Activated naive CD8-positive, alpha-beta T cell treated with anti-CD3 and anti-CD28 coated beads, Interleukin-2, amount 10 ng/mL, durations not matched to agents 7 days and 5 days (primary cell): ENCODE measurements around the gene BFSP2. TPM values are rescaled to one million over a fixed set of nuclear protein-coding genes. Genes with fewer than 3 reads are reported as not detected.

Source experiments
- ATAC-seq: fragments of 150-1000 bp; cut with Tn5 transposase; one replicate; pipeline ENCODE4 v1.10.0; 2021; ENCODE audit warnings: low read depth, moderate library complexity
- POLR2A ChIA-PET: fragments of 350-600 bp; sonication (Branson Sonifier 250); formaldehyde crosslinking; loops from one replicate; lab custom pipeline; 2021; ENCODE audit warnings: antibody characterized with exemption; lab: Charles Lee
- DNase-seq: peaks from one replicate; pipeline ENCODE4 v3.0.0; 2021
- H3K27ac Mint-ChIP-seq: one replicate; pipeline ENCODE4 v1.8.0; 2022; ENCODE audit warnings: mild to moderate bottlenecking, mixed read lengths
- H3K27me3 Mint-ChIP-seq: one replicate; pipeline ENCODE4 v1.8.0; 2022; ENCODE audit warnings: mild to moderate bottlenecking, moderate library complexity, mixed read lengths
- H3K36me3 Mint-ChIP-seq: one replicate; pipeline ENCODE4 v1.8.0; 2021; ENCODE audit warnings: mild to moderate bottlenecking, mixed read lengths
- H3K4me1 Mint-ChIP-seq: one replicate; pipeline ENCODE4 v1.8.0; 2021; ENCODE audit warnings: mixed read lengths
- H3K4me3 Mint-ChIP-seq: one replicate; pipeline ENCODE4 v1.8.0; 2022; ENCODE audit warnings: mild to moderate bottlenecking, moderate library complexity, mixed read lengths
- H3K9me3 Mint-ChIP-seq: one replicate; pipeline ENCODE4 v1.8.0; 2021; ENCODE audit warnings: mixed read lengths
- total RNA-seq, 2 experiments: library from RNA; stranded (reverse); gene quantifications; one replicate each; pipeline ENCODE4 v1.2.3, GENCODE V29; 2021

Gene BFSP2
- total RNA-seq, 2 experiments from 2014 or later: not detected

DNA sequence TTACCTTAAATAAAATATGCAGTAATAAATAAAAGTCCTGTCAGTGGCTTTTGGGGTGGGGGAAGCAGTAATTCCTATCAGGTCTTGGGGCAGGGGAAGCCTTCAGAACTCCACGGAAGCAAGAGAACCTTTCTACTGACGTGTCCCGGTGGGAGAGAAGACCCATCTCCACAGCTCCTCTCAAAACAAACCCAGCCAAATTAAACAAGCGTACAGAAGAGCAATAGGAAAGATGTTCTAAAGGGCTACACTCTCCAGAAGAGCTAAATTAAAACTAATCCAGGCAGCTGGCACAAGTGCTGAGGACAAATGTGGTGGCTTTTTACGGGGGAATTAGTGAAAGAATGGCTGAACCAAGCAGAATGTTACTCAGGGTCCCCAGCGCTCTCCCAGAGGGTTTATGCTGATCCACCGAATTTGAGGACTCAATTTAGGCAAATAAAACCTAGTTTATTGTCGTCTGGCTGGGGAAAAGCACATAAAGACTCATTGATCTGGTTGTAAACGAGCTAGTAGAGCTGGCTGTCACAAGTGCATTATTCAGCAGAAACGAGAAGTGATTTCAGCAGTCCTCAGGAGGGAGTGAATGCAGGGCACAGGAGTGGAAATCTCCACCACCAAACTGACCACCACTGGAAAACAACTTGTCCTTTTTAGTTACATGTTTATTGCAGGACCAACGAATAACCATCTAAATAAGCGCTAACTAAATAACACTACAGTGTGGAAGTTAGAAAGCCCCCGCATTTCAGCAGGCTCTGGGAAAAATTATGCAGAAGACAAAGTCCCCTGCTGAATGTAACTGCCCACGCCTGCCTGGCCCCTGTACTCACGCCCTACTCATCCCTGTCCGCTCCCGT, 13.5 kb downstream of the BFSP2 start:
- DNase-seq (no peak), ATAC-seq (peak; percentile 45)
- Mint-ChIP-seq H3K27me3 (peaks cover 2% of the 10 kb centered on the region), H3K9me3 (peaks cover 2% of the 10 kb centered on the region), H3K27ac (peak overlapping the region; percentile 8), H3K4me1 (peaks cover 4% of the 10 kb centered on the region), H3K4me3 (no peak overlapping the region), H3K36me3 (no peaks in the 10 kb centered on the region)
- POLR2A ChIA-PET: no interaction called here

DNA sequence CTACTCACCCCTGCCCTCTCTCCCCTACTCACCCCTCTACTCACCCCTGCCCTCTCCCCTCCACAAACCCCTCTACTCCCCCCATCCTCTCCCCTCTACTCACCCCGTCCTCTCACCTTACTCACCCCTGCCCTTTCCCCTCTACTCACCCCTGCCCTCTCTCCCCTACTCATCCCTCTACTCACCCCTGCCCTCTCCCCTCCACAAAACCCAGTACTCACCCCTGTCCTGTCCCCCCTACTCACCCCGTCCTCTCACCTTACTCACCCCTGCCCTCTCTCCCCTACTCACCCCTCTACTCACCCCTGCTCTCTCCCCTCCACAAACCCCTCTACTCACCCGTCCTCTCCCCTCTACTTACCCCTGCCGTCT, 14.2 kb downstream of the BFSP2 start:
- no peak overlapping the region for H3K4me3 Mint-ChIP-seq
- no peak for ATAC-seq
- POLR2A ChIA-PET: no interaction called here
- no peak for DNase-seq
- no peaks in the 10 kb centered on the region for H3K36me3 Mint-ChIP-seq
- H3K4me1 Mint-ChIP-seq: peaks cover 4% of the 10 kb centered on the region
- H3K9me3 Mint-ChIP-seq: peaks cover 2% of the 10 kb centered on the region
- no peak overlapping the region for H3K27ac Mint-ChIP-seq
- H3K27me3 Mint-ChIP-seq: peaks cover 2% of the 10 kb centered on the region

DNA sequence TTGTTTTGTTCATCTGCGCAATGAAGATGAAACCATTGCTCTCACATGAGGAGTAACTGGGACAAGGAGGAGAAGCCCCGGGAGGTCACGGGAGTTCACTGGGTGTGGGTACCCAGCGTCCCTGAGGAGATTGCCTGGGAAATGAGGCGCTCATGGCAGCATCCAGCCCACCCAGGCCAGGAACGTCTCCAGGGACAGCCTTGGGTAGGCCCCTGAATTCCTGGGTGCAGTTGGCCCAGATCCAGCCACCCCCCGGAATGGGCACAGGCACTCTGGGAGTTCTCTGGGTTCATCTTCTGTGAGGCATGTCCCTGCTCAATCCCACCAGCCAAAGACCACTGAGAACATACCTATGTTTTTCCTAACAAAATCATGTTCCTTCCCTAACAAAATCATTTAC, 18.5 kb downstream of the BFSP2 start:
- H3K27me3 Mint-ChIP-seq: peaks cover 2% of the 10 kb centered on the region
- no peak overlapping the region for H3K4me3 Mint-ChIP-seq
- H3K27ac Mint-ChIP-seq: no peak overlapping the region
- peaks cover 2% of the 10 kb centered on the region for H3K9me3 Mint-ChIP-seq
- H3K36me3 Mint-ChIP-seq: no peaks in the 10 kb centered on the region
- ATAC-seq (no peak), DNase-seq (no peak)
- H3K4me1 Mint-ChIP-seq: peaks cover 1% of the 10 kb centered on the region
- POLR2A ChIA-PET: no interaction called here

DNA sequence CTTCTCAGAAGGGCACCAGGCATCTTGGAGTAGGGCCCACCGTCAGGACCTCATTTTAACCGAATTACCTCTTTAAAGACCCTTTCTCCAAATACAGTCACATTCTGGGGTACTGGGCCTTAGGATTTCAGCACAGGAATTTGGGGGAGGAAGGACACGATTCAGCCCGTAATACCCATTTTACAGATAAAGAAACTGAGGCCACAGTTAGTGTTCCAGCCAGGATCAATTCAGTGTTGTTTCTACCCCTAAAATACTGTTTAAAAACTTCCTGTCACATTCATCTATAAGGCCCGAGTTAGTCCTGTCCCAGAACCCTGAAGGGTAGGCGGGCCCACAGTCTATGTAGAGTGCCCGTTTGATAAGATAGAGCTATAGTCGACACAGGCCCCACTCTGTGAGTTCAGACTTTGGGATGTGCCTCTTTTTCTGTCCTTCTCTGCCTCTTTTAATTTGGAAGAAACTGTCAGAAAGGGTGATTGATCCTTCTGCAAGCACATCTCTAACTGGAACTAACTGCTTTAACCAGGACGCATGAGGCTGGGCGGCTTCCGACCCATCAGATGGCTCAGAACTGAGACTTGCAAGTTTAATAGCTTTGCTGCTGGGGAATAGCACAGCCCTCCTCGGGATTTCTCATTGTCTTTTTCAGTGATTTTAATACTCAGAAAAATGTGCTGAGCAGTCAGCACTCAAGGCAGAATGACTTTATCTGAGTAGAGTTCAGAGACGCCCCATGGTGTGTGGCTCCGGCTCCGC, 19.5 kb downstream of the BFSP2 start:
- POLR2A ChIA-PET: no interaction called here
- H3K4me3 Mint-ChIP-seq: no peak overlapping the region
- H3K27ac Mint-ChIP-seq: no peak overlapping the region
- peaks cover 2% of the 10 kb centered on the region for H3K9me3 Mint-ChIP-seq
- peaks cover 4% of the 10 kb centered on the region for H3K4me1 Mint-ChIP-seq
- DNase-seq: no peak
- no peaks in the 10 kb centered on the region for H3K36me3 Mint-ChIP-seq
- peaks cover 2% of the 10 kb centered on the region for H3K27me3 Mint-ChIP-seq
- ATAC-seq: no peak

DNA sequence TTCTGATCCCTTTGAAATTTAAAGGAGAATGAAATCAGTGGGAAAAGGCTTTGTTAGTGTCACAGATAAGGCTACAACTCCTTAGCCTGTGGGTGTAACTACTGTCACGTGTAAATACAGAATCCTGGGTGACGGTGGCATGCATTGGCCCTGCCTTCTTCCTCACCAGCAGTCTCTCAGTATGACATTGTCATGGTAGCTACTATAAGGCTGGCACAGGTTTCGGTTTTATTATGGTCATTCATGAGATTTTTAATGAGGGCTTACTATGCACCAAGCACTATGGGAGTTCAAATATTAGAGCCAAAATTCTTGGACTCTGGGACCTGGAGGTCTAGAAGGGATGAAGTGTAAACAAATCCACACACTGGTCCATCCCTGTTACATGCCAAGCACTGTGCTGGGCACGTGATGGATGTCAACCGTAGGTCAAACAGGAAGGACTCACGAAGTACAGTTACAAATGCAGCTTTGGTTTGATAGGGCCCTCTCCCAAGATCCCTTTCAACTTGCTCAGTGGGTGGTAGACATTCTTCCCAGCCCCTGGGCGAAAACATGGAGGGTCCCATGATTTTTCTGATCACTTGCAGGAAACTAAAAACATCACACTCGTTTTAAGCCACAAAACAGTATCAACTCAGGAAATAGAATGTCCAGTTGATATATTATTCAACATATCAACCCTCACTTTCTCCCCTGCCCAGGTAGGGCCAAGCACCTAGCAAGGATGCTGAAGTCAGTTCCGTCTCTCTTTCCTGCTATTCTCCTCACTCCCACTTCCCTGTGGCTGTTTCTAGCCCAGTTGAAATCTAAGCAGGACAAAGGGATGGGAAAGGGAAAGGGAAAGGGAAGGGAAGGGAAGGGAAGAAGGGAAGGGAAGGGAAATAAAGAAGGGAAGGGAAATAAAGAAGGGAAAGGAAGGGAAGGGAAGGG, 25.3 kb downstream of the BFSP2 start:
- ATAC-seq (no peak), DNase-seq (no peak)
- POLR2A ChIA-PET: no interaction called here
- Mint-ChIP-seq H3K36me3 (no peaks in the 10 kb centered on the region), H3K9me3 (no peaks in the 10 kb centered on the region), H3K4me1 (peaks cover 4% of the 10 kb centered on the region), H3K27ac (no peak overlapping the region), H3K27me3 (peaks cover 2% of the 10 kb centered on the region), H3K4me3 (no peak overlapping the region)

DNA sequence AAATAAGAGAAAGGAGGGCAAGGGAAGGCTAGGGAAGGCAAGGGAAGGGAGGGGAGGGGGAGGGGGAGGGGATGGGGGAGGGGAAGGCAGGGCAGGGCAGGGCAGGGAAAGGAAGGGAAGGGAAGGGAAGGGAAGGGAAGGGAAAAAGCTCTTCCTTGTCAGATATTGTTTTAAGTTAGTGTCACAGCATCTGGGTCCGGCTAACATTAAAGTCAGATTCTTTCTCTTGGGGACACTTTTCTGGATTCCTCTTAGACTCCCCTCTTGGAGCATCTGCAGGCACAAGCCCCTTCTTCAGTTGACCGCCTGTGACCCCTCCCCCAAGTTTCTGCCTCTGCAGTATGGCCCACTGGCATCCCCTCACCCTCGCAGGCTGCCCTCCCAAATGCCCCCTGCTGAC, 26.0 kb downstream of the BFSP2 start:
- Mint-ChIP-seq H3K36me3 (no peaks in the 10 kb centered on the region), H3K27me3 (peaks cover 2% of the 10 kb centered on the region), H3K4me1 (peaks cover 4% of the 10 kb centered on the region), H3K4me3 (no peak overlapping the region), H3K27ac (no peak overlapping the region), H3K9me3 (no peaks in the 10 kb centered on the region)
- ATAC-seq (no peak), DNase-seq (no peak)
- POLR2A ChIA-PET: no interaction called here

DNA sequence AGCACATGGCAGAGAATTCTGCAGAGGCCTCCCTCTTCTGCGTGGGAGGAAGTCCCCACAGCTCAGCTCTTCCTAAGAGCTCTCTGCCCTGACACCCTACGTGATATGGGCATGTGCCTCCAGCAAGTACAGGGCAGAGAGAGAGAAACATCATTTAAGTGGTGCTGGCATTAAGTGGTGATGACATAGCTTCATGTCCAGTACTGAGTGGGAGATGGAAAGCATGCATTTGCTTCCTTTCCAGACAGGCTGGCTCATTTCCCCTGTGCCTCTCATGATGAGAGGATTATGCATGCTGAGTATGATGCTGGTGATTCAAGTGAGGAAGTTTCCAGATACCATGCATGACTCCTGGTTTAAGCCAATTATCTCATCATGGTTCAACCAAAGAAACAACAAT, 26.9 kb downstream of the BFSP2 start:
- Mint-ChIP-seq H3K27ac (no peak overlapping the region), H3K4me1 (peaks cover 4% of the 10 kb centered on the region), H3K4me3 (no peak overlapping the region), H3K36me3 (no peaks in the 10 kb centered on the region), H3K9me3 (no peaks in the 10 kb centered on the region), H3K27me3 (peaks cover under 1% of the 10 kb centered on the region)
- no peak for ATAC-seq
- POLR2A ChIA-PET: no interaction called here
- no peak for DNase-seq

DNA sequence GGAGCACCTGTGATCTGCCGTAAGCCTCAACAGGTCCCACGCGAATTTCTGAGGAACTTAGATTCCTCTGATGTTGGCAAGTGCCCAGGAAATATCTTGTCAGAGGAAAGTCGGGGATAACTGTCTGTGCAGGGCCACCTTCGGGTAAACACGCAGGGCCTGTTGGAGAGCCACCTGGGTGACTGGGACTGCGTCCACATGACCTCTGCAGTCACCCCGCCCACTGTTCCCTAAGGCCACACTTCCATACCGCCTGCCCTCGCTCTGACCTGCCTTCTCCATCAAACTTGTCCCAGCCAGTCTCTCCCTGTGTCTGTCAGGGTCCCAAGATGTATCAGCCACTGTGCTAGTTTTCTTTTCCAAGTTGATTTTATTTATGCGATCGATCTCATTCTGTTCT, 28.7 kb downstream of the BFSP2 start:
- H3K4me1 Mint-ChIP-seq: peaks cover 4% of the 10 kb centered on the region
- H3K36me3 Mint-ChIP-seq: no peaks in the 10 kb centered on the region
- no peak overlapping the region for H3K27ac Mint-ChIP-seq
- DNase-seq (no peak), ATAC-seq (no peak)
- no peaks in the 10 kb centered on the region for H3K27me3 Mint-ChIP-seq
- POLR2A ChIA-PET: no interaction called here
- H3K9me3 Mint-ChIP-seq: no peaks in the 10 kb centered on the region
- no peak overlapping the region for H3K4me3 Mint-ChIP-seq

DNA sequence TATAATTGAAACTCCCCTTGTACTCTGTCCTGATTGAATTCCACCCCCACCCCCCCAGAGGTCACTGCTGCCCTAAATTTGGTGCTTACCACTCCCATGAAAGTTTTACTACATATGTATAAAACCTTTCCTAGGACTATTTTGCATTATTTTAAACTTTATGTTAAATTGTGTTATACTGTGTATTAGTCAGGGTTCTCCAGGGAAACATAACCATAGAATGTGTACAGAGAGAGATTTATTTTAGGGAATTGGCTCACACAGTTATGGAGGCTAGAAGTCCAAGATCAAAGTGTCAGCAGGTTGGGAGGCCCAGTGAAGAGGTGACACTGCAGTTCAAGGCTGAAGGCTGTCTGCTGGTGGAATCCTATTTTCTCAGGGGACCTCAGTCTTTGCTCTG, 29.2 kb downstream of the BFSP2 start:
- H3K36me3 Mint-ChIP-seq: no peaks in the 10 kb centered on the region
- no peak overlapping the region for H3K27ac Mint-ChIP-seq
- DNase-seq (no peak), ATAC-seq (no peak)
- POLR2A ChIA-PET: no interaction called here
- no peak overlapping the region for H3K4me3 Mint-ChIP-seq
- H3K9me3 Mint-ChIP-seq: no peaks in the 10 kb centered on the region
- H3K27me3 Mint-ChIP-seq: no peaks in the 10 kb centered on the region
- peaks cover 2% of the 10 kb centered on the region for H3K4me1 Mint-ChIP-seq

DNA sequence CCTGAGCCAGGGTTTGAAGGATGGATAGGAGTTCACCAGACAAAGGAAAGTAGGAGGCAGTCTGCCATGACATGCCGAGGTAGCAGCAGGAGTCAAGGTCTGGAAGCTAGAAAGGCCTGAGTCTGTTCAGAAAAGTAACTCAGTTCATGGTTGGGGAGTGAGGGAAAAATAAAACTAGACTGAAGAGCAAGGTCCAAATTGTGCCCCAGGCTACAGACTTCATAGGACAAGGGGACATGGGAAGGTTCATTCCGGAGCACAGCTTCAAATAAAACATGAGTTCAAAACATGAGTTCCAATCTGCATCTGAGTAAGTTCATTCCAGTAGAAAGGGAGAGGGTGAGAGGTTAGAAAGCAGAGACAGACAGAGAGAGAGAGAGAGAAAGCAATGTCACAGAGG, 39.7 kb downstream of the BFSP2 start:
- H3K27me3 Mint-ChIP-seq: no peaks in the 10 kb centered on the region
- H3K27ac Mint-ChIP-seq: no peak overlapping the region
- H3K9me3 Mint-ChIP-seq: peaks cover 5% of the 10 kb centered on the region
- DNase-seq: no peak
- ATAC-seq: no peak
- H3K36me3 Mint-ChIP-seq: peaks cover 8% of the 10 kb centered on the region
- H3K4me1 Mint-ChIP-seq: peaks cover 16% of the 10 kb centered on the region
- POLR2A ChIA-PET: no interaction called here
- no peak overlapping the region for H3K4me3 Mint-ChIP-seq

DNA sequence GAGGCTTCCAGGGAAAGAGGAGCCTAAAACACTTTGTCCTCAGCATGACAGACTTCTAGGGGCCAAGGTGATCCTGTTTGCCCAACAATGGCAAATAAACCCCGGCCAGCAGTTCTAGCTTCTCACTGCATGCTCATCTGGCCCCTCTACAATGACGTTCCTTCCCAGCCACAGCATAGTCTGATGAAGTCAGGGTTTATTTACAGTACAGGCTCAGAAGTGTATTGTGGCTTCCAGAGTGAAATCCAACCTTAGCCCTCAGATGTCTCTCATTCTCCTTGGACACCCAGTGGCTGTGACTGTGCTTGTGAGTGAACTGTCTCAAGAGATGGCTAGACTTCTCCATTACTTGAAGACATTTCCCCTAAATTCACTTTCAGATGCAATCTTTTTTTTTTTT, 40.8 kb downstream of the BFSP2 start:
- Mint-ChIP-seq H3K9me3 (peaks cover 5% of the 10 kb centered on the region), H3K4me3 (no peak overlapping the region), H3K27me3 (no peaks in the 10 kb centered on the region), H3K27ac (no peak overlapping the region), H3K36me3 (peaks cover 8% of the 10 kb centered on the region), H3K4me1 (peaks cover 16% of the 10 kb centered on the region)
- POLR2A ChIA-PET: no interaction called here
- DNase-seq (no peak), ATAC-seq (no peak)

DNA sequence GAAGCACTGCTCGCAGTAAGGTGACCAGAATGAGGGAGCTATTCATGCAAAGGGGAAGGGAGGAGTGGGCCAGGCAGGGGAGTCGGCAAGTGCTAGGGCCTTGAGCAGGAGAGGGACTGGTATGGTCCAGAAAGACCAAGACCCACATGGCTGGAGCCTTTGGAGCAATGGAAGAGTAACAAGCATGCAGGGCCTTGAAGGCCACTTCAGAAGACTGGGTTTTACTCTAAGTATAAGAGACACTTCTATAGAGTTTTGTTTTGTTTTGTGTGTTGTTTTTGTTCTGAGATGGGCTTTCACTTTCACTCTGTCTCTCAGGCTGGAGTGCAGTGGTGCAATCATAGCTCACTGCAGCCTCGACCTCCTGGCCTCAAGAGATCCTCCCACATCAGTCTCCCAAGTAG, 42.0 kb downstream of the BFSP2 start:
- peaks cover 8% of the 10 kb centered on the region for H3K36me3 Mint-ChIP-seq
- H3K27ac Mint-ChIP-seq: peak overlapping the region; percentile 91
- H3K4me3 Mint-ChIP-seq: peak overlapping the region; percentile 79
- peak; percentile 38 for DNase-seq
- ATAC-seq: peak; percentile 89
- peaks cover 16% of the 10 kb centered on the region for H3K4me1 Mint-ChIP-seq
- POLR2A ChIA-PET: interaction anchor here (0.7 kb wide), 1 partner anchor 49 kb away, joined by 3 read pairs; no protein-coding TSS in a partner anchor
- H3K9me3 Mint-ChIP-seq: peaks cover 5% of the 10 kb centered on the region
- no peaks in the 10 kb centered on the region for H3K27me3 Mint-ChIP-seq

DNA sequence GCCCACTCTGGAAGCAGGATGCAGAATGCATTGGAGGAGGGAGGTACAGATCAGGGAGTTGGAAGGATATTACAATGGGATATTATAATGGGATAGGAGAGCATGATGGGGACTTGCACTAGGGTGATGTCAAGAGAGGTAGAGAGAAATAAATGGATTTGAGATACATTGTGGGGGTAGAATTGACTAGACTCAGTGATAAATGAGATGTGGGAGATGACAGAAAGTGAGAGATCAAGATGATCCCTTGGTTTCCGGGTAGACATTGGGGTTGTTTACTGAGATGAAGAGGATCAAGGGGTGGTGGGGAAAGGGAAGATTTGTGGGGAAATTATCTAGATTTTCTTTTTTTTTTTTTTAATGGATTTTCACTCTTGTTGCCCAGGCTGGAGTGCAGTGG, 42.7 kb downstream of the BFSP2 start:
- H3K4me1 Mint-ChIP-seq: peaks cover 16% of the 10 kb centered on the region
- no peak for ATAC-seq
- POLR2A ChIA-PET: no interaction called here
- H3K27ac Mint-ChIP-seq: peak overlapping the region; percentile 91
- DNase-seq: no peak
- H3K36me3 Mint-ChIP-seq: peaks cover 8% of the 10 kb centered on the region
- peaks cover 5% of the 10 kb centered on the region for H3K9me3 Mint-ChIP-seq
- H3K4me3 Mint-ChIP-seq: peak overlapping the region; percentile 79
- no peaks in the 10 kb centered on the region for H3K27me3 Mint-ChIP-seq
